Neural cell (in vitro differentiated cells): ENCODE results near the gene ENDOV. TPM values are rescaled to one million over a fixed set of nuclear protein-coding genes. Genes with fewer than 3 reads are reported as not detected.
"Not testable (repeated sequence)": the region's sequence is repeated elsewhere in the genome, so short reads cannot be mapped to it uniquely, and the experiment has no call there.

ENCODE experiments used
- H2AFZ ChIP-seq: fragments of 200-600, 300-800 bp; sonication (generic), shearing (Covaris generic); 2 replicates; pipeline ENCODE4 v1.6.0; 2014; ENCODE audit warnings: low read depth, mild to moderate bottlenecking, antibody characterized with exemption, low read length, moderate library complexity
- H3F3A ChIP-seq: fragments of 200-600 bp; shearing (Covaris generic); 2 replicates; pipeline ENCODE4 v1.6.1; 2016; ENCODE audit warnings: mild to moderate bottlenecking, moderate library complexity, mixed read lengths, antibody characterized with exemption, low read length; ENCODE audit not compliant: insufficient read depth, poor library complexity, severe bottlenecking
- H3K27ac ChIP-seq: fragments of 200-600, 300-800 bp; sonication (generic), shearing (Covaris generic); 2 replicates; pipeline ENCODE4 v1.5.1; 2014; ENCODE audit warnings: mild to moderate bottlenecking, low read length, moderate library complexity
- H3K27me3 ChIP-seq: fragments of 300-800, 200-600 bp; sonication (generic), shearing (Covaris generic); 2 replicates; pipeline ENCODE4 v1.6.0; 2014; ENCODE audit warnings: mild to moderate bottlenecking, low read depth, low read length, moderate library complexity; ENCODE audit not compliant: insufficient read depth
- H3K36me3 ChIP-seq: fragments of 300-800, 200-600 bp; sonication (generic), shearing (Covaris generic); 2 replicates; pipeline ENCODE4 v1.5.1; 2014; ENCODE audit warnings: mild to moderate bottlenecking, antibody characterized with exemption, low read length, moderate library complexity; ENCODE audit not compliant: insufficient read depth
- H3K4me2 ChIP-seq: fragments of 300-800, 200-600 bp; sonication (generic), shearing (Covaris generic); 2 replicates; pipeline ENCODE4 v1.6.0; 2014; ENCODE audit warnings: mild to moderate bottlenecking, low read length
- H3K4me3 ChIP-seq: fragments of 300-800, 200-600 bp; sonication (generic), shearing (Covaris generic); 2 replicates; pipeline ENCODE4 v1.5.1; 2014; ENCODE audit warnings: mild to moderate bottlenecking, low read length, moderate library complexity
- H3K79me2 ChIP-seq: fragments of 200-600 bp; shearing (Covaris generic); replicated peaks from 2 replicates; pipeline ENCODE4 v1.6.0; 2014; ENCODE audit warnings: mild to moderate bottlenecking, low read length, moderate library complexity; ENCODE audit not compliant: insufficient read depth
- H3K9ac ChIP-seq: fragments of 300-800, 200-600 bp; sonication (generic), shearing (Covaris generic); 2 replicates; pipeline ENCODE4 v1.6.1; 2016; ENCODE audit warnings: mild to moderate bottlenecking, low read length, mixed read lengths
- H3K9me2 ChIP-seq: fragments of 200-600 bp; shearing (Covaris generic); 2 replicates; pipeline ENCODE4 v1.6.1; 2016; ENCODE audit warnings: mild to moderate bottlenecking, low read length, mixed read lengths; ENCODE audit not compliant: insufficient read depth
- H3K9me3 ChIP-seq: fragments of 200-600, 300-800 bp; sonication (generic), shearing (Covaris generic); 2 replicates; pipeline ENCODE4 v1.6.1; 2016; ENCODE audit warnings: mild to moderate bottlenecking, mixed run types, low read length, moderate library complexity, mixed read lengths
- H4K20me1 ChIP-seq: fragments of 200-600 bp; shearing (Covaris generic); 2 replicates; pipeline ENCODE4 v1.6.1; 2016; ENCODE audit warnings: mild to moderate bottlenecking, mixed run types; ENCODE audit not compliant: insufficient read depth
- CTCF ChIP-seq: fragments of 450-650 bp; IDR thresholded peaks from 2 replicates; pipeline ENCODE4 v1.5.1; 2014; ENCODE audit warnings: antibody characterized with exemption, mild to moderate bottlenecking, moderate library complexity; ENCODE audit not compliant: poor library complexity, severe bottlenecking
- EP300 ChIP-seq: fragments of 450-650 bp; conservative IDR thresholded peaks from 2 replicates; pipeline ENCODE4 v1.6.1; 2014; ENCODE audit warnings: antibody characterized with exemption, mild to moderate bottlenecking, moderate library complexity; ENCODE audit not compliant: poor library complexity, severe bottlenecking
- EZH2 ChIP-seq: fragments of 200-600, 300-800 bp; shearing (Covaris generic), sonication (generic); IDR thresholded peaks from 2 replicates; pipeline ENCODE4 v1.6.1; 2014; ENCODE audit warnings: antibody characterized with exemption, low read length, borderline replicate concordance, mild to moderate bottlenecking; ENCODE audit not compliant: insufficient read depth, poor library complexity, severe bottlenecking
- MXI1 ChIP-seq: fragments of 450-650 bp; conservative IDR thresholded peaks from 2 replicates; pipeline ENCODE4 v1.6.1; 2014; ENCODE audit warnings: antibody characterized with exemption, mild to moderate bottlenecking; ENCODE audit not compliant: poor library complexity, severe bottlenecking
- POLR2AphosphoS5 ChIP-seq: IDR thresholded peaks from 2 replicates; pipeline ENCODE4 v1.6.1; 2012
- RAD21 ChIP-seq: fragments of 450-650 bp; conservative IDR thresholded peaks from 2 replicates; pipeline ENCODE4 v1.6.1; 2014; ENCODE audit warnings: antibody characterized with exemption, mild to moderate bottlenecking, moderate library complexity
- REST ChIP-seq: IDR thresholded peaks from 2 replicates; pipeline ENCODE4 v1.6.1; 2012; ENCODE audit warnings: borderline replicate concordance
- SMC3 ChIP-seq: fragments of 450-650 bp; conservative IDR thresholded peaks from 2 replicates; pipeline ENCODE4 v1.6.1; 2014; ENCODE audit warnings: antibody characterized with exemption, mild to moderate bottlenecking, moderate library complexity; ENCODE audit not compliant: poor library complexity
- TAF1 ChIP-seq: IDR thresholded peaks from 2 replicates; pipeline ENCODE4 v1.6.1; 2012; ENCODE audit warnings: low read depth
- polyA plus RNA-seq: library from polyadenylated mRNA; depleted of rRNA; stranded (reverse); fragments of >200 nt; gene quantifications from 2 replicates; pipeline ENCODE4 v1.2.3, GENCODE V29; 2014

ENDOV gene
- polyA plus RNA-seq, 1 donor from 2014 or later, result 31.2 TPM

- not testable (repeated sequence) for H3K27me3 ChIP-seq, H3K9ac ChIP-seq, H3K4me2 ChIP-seq, H3K9me3 ChIP-seq, H4K20me1 ChIP-seq, H2AFZ ChIP-seq, H3K79me2 ChIP-seq, H3K4me3 ChIP-seq, H3K27ac ChIP-seq, H3K9me2 ChIP-seq, H3F3A ChIP-seq, H3K36me3 ChIP-seq
Observed at GRCh38 chr17:80410441-80411087, 4.4 kb upstream of the ENDOV start.

GRCh38 chr17:80413771-80414507 lies 1.0 kb upstream of the ENDOV start:
- Histone ChIP-seq H3K79me2 (peaks cover 24% of the 10 kb centered on the region), H3K27ac (peak overlapping the region; percentile 97), H3K36me3 (no peaks in the 10 kb centered on the region), H3K9ac (peak overlapping the region; percentile 97), H3K4me2 (peak overlapping the region; percentile 88), H4K20me1 (no peaks in the 10 kb centered on the region), H3K4me3 (peak overlapping the region; percentile 71), H3F3A (no peaks in the 10 kb centered on the region), H3K9me3 (no peaks in the 10 kb centered on the region), H3K9me2 (no peaks in the 10 kb centered on the region), H3K27me3 (no peaks in the 10 kb centered on the region), H2AFZ (no peak overlapping the region)
- TF ChIP-seq RAD21 (no peak), POLR2AphosphoS5 (no peak), EZH2 (no peak), EP300 (no peak), SMC3 (no peak), CTCF (no peak), MXI1 (no peak), TAF1 (no peak), REST (no peak)
